Tibial nerve (tissue), 4 donors: ENCODE results near the gene SCAF1. TPM values are rescaled to one million over a fixed set of nuclear protein-coding genes. Genes with fewer than 3 reads are reported as not detected.

ENCODE experiments used
- DNase-seq, 2 donors: peaks; one replicate each; pipeline ENCODE4 v3.0.0-alpha.2; 2019; ENCODE audit warnings: low spot score in 2 of 2
- H3K27ac ChIP-seq, 4 donors: fragments of 200-600 bp; sonication (generic) in 3 of 4; one replicate each; pipeline ENCODE4 v1.5.1; 2017 to 2019; ENCODE audit warnings: mild to moderate bottlenecking in 1 of 4
- H3K27me3 ChIP-seq, 2 donors: fragments of 200-600 bp; sonication (generic) in 1 of 2; one replicate each; pipeline versions ENCODE4 v1.5.1 to v1.6.0; 2017 to 2019
- H3K36me3 ChIP-seq, 3 donors: fragments of 200-600 bp; sonication (generic); one replicate each; pipeline ENCODE4 v1.5.1; 2018 to 2019
- H3K4me1 ChIP-seq, 4 donors: fragments of 200-600 bp; sonication (generic) in 3 of 4; one replicate each; pipeline ENCODE4 v1.5.1; 2017 to 2019
- H3K4me3 ChIP-seq, 4 donors: fragments of 200-600 bp; sonication (generic) in 3 of 4; one replicate each; pipeline ENCODE4 v1.5.1; 2017 to 2019; ENCODE audit warnings: mild to moderate bottlenecking in 1 of 4, moderate library complexity in 1 of 4
- H3K9me3 ChIP-seq, 4 donors: fragments of 200-600 bp; sonication (generic) in 3 of 4; one replicate each; pipeline ENCODE4 v1.5.1; 2017 to 2019
- CTCF ChIP-seq, 5 experiments: fragments of 200-600 bp in 3 of 5; fragments of 450-650 bp in 2 of 5; sonication (generic) in 3 of 5; IDR thresholded peaks; one replicate each; pipeline ENCODE4 v1.5.1; 2016 to 2019; ENCODE audit warnings: antibody characterized with exemption in 5 of 5, mild to moderate bottlenecking in 3 of 5, moderate library complexity in 2 of 5
- EP300 ChIP-seq, 2 donors: sonication (generic); formaldehyde crosslinking; IDR thresholded peaks; one replicate each; pipeline ENCODE4 v1.6.1; 2017; ENCODE audit warnings: antibody characterized with exemption in 2 of 2, mild to moderate bottlenecking in 1 of 2
- POLR2A ChIP-seq, 2 donors: fragments of 450-650 bp; IDR thresholded peaks; one replicate each; pipeline ENCODE4 v1.6.1; 2017; ENCODE audit warnings: antibody characterized with exemption in 2 of 2, mild to moderate bottlenecking in 2 of 2, moderate library complexity in 2 of 2
- WGBS, 2 donors: methylation state at CpG; one replicate each; pipeline ENCODE4 v1.1.5; 2018; 5-methylcytosine and 5-hydroxymethylcytosine counted together
- total RNA-seq, 4 donors: library from RNA; depleted of rRNA; stranded (reverse); fragments of >200 nt; gene quantifications; one replicate each; pipeline ENCODE4 v1.1.0, GENCODE V29; 2016

SCAF1 gene
- total RNA-seq, 4 donors from 2014 or later = 20.1 to 53.7 (median 31.1) TPM

GRCh38 chr19:49655570-49656455, 13.8 kb downstream of the SCAF1 start:
- 87% methylated on average over 22 to 23 of the region's 23 CpGs for WGBS, 2 donors
- no peaks in the 10 kb centered on the region for H3K4me1 ChIP-seq
- peaks cover 5 to 100% (median 49%) of the 10 kb centered on the region in 3 donors for H3K36me3 ChIP-seq
- no peaks in the 10 kb centered on the region for H3K9me3 ChIP-seq
- no peaks in the 10 kb centered on the region for H3K27me3 ChIP-seq
- DNase-seq = no peak
- TF ChIP-seq CTCF (IDR thresholded peaks at IDR 0.05) (no peak), POLR2A (IDR thresholded peaks at IDR 0.05) (no peak), EP300 (IDR thresholded peaks at IDR 0.05) (no peak)
- H3K4me3 ChIP-seq = no peak overlapping the region
- H3K27ac ChIP-seq = no peak overlapping the region

GRCh38 chr19:49656456-49657109, 14.6 kb downstream of the SCAF1 start:
- H3K9me3 ChIP-seq = no peaks in the 10 kb centered on the region
- WGBS, 2 donors = 85 to 88% methylated on average over 14 to 17 of the region's 17 CpGs
- TF ChIP-seq POLR2A (IDR thresholded peaks at IDR 0.05) = no peak
- no peak for TF ChIP-seq EP300 (IDR thresholded peaks at IDR 0.05)
- no peak for TF ChIP-seq CTCF (IDR thresholded peaks at IDR 0.05)
- no peak overlapping the region for H3K27ac ChIP-seq
- no peaks in the 10 kb centered on the region for H3K27me3 ChIP-seq
- no peak overlapping the region for H3K4me3 ChIP-seq
- no peaks in the 10 kb centered on the region for H3K4me1 ChIP-seq
- no peak for DNase-seq
- peaks cover 5 to 100% (median 49%) of the 10 kb centered on the region in 3 donors for H3K36me3 ChIP-seq

GRCh38 chr19:49657493-49658138, 15.6 kb downstream of the SCAF1 start:
- Histone ChIP-seq H3K4me1 (no peaks in the 10 kb centered on the region), H3K36me3 (peaks cover 5 to 100% (median 58%) of the 10 kb centered on the region in 3 donors), H3K27me3 (no peaks in the 10 kb centered on the region), H3K27ac (no peak overlapping the region), H3K4me3 (no peak overlapping the region), H3K9me3 (no peaks in the 10 kb centered on the region)
- no peak for DNase-seq
- 86 to 91% methylated on average over 22 of the region's 22 CpGs for WGBS, 2 donors
- TF ChIP-seq POLR2A (IDR thresholded peaks at IDR 0.05) = no peak
- no peak for TF ChIP-seq EP300 (IDR thresholded peaks at IDR 0.05)
- no peak for TF ChIP-seq CTCF (IDR thresholded peaks at IDR 0.05)

- TF ChIP-seq POLR2A (IDR thresholded peaks at IDR 0.05) = no peak
- TF ChIP-seq EP300 (IDR thresholded peaks at IDR 0.05) = no peak
- TF ChIP-seq CTCF (IDR thresholded peaks at IDR 0.05) = no peak
- no peaks in the 10 kb centered on the region for H3K9me3 ChIP-seq
- H3K4me1 ChIP-seq = peaks cover 0 to 3% (median 0%) of the 10 kb centered on the region in 4 donors
- no peaks in the 10 kb centered on the region for H3K27me3 ChIP-seq
- H3K4me3 ChIP-seq = no peak overlapping the region
- peaks cover 5 to 100% (median 57%) of the 10 kb centered on the region in 3 donors for H3K36me3 ChIP-seq
- 69 to 76% methylated on average over 6 to 15 of the region's 15 CpGs for WGBS, 2 donors
- DNase-seq = no peak
- no peak overlapping the region for H3K27ac ChIP-seq
These were observed 16.1 kb downstream of the SCAF1 start for GRCh38 chr19:49658139-49658517.
